ENCODE data around the gene ACSL1. TPM values are rescaled to one million over a fixed set of nuclear protein-coding genes. Genes with fewer than 3 reads are reported as not detected.

Gene ACSL1
- total and polyA plus RNA-seq, 2 donors (not counting 1 experiment from before 2014, with no cell fraction given) = 15.4 to 30.1 TPM

DNA sequence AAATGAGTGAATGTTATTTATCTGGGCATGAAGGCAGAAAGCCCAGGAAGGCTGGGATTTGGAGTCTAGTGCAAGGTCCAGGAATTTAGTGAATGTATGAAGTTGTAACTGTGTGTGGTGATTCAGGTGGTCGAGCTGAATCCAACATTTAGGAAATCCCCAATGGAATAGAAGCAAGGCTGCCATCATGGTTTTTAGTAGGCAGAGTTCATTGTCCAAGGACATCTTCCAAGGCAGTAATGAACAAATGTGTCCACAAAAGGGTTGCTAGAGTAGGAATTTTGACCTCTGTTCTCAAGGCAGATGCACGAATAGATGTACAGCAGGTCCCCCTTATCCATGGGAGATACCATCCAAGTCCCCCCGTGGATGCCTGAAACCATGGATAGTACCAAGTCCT, 42.9 kb upstream of the ACSL1 start:
- H3K27me3 ChIP-seq (ENCODE audit: control insufficient read depth, insufficient read depth, low read length) = no peaks in the 10 kb centered on the region
- H3K4me1 ChIP-seq (ENCODE audit: control insufficient read depth, extremely low read depth, insufficient read depth, low read length) = no peaks in the 10 kb centered on the region
- H4K20me1 ChIP-seq (ENCODE audit: control insufficient read depth, extremely low read depth, insufficient read depth, low read length) = no peaks in the 10 kb centered on the region
- no peak overlapping the region for H3K4me3 ChIP-seq (replicated peaks in 1 of 4; ENCODE audit: control extremely low read depth in 1 of 4, insufficient read depth in 1 of 4, low read depth in 3 of 4, low read length in 4 of 4)
- H3K9ac ChIP-seq (ENCODE audit: insufficient read depth, low read length) = no peak overlapping the region
- H2AFZ ChIP-seq (ENCODE audit: low read length) = no peak overlapping the region
- H3K9me3 ChIP-seq (ENCODE audit: control insufficient read depth, insufficient read depth, low read depth, low read length) = no peaks in the 10 kb centered on the region
- TF ChIP-seq CTCF (conservative IDR thresholded peaks at IDR 0.05 in 1 of 2, IDR thresholded peaks at IDR 0.05 in 1 of 2; ENCODE audit: low read depth in 1 of 2, low read length in 2 of 2) (no peak), EZH2 (IDR thresholded peaks at IDR 0.05; ENCODE audit: low read length, missing control alignments) (no peak)
- H3K79me2 ChIP-seq (ENCODE audit: control insufficient read depth, insufficient read depth, low read length) = no peaks in the 10 kb centered on the region
- H3K36me3 ChIP-seq (ENCODE audit: control insufficient read depth, insufficient read depth, low read length) = no peaks in the 10 kb centered on the region
- DNase-seq (ENCODE audit: low read depth in 2 of 2) = no peak
- no peak overlapping the region for H3K4me2 ChIP-seq (ENCODE audit: extremely low read depth, insufficient read depth, low read length)
- no peak overlapping the region for H3K27ac ChIP-seq (ENCODE audit: insufficient read depth, low read length)

GRCh38 chr4:184863916-184864315, 38.1 kb upstream of the ACSL1 start:
- H3K36me3 ChIP-seq (ENCODE audit: control insufficient read depth, insufficient read depth, low read length) = no peaks in the 10 kb centered on the region
- no peak overlapping the region for H3K27ac ChIP-seq (ENCODE audit: insufficient read depth, low read length)
- no peak overlapping the region for H2AFZ ChIP-seq (ENCODE audit: low read length)
- H3K27me3 ChIP-seq (ENCODE audit: control insufficient read depth, insufficient read depth, low read length) = no peaks in the 10 kb centered on the region
- no peak overlapping the region for H3K4me3 ChIP-seq (replicated peaks in 1 of 4; ENCODE audit: control extremely low read depth in 1 of 4, insufficient read depth in 1 of 4, low read depth in 3 of 4, low read length in 4 of 4)
- no peak overlapping the region for H3K4me2 ChIP-seq (ENCODE audit: extremely low read depth, insufficient read depth, low read length)
- no peak for DNase-seq (ENCODE audit: low read depth in 2 of 2)
- no peaks in the 10 kb centered on the region for H4K20me1 ChIP-seq (ENCODE audit: control insufficient read depth, extremely low read depth, insufficient read depth, low read length)
- TF ChIP-seq EZH2 (IDR thresholded peaks at IDR 0.05; ENCODE audit: low read length, missing control alignments) = no peak
- TF ChIP-seq CTCF (conservative IDR thresholded peaks at IDR 0.05 in 1 of 2, IDR thresholded peaks at IDR 0.05 in 1 of 2; ENCODE audit: low read depth in 1 of 2, low read length in 2 of 2) = no peak
- H3K4me1 ChIP-seq (ENCODE audit: control insufficient read depth, extremely low read depth, insufficient read depth, low read length) = no peaks in the 10 kb centered on the region
- H3K9ac ChIP-seq (ENCODE audit: insufficient read depth, low read length) = no peak overlapping the region
- H3K79me2 ChIP-seq (ENCODE audit: control insufficient read depth, insufficient read depth, low read length) = no peaks in the 10 kb centered on the region
- H3K9me3 ChIP-seq (ENCODE audit: control insufficient read depth, insufficient read depth, low read depth, low read length) = no peaks in the 10 kb centered on the region

GRCh38 chr4:184861047-184861446, 35.3 kb upstream of the ACSL1 start:
- Histone ChIP-seq H3K4me2 (ENCODE audit: extremely low read depth, insufficient read depth, low read length) (no peak overlapping the region), H4K20me1 (ENCODE audit: control insufficient read depth, extremely low read depth, insufficient read depth, low read length) (no peaks in the 10 kb centered on the region), H3K79me2 (ENCODE audit: control insufficient read depth, insufficient read depth, low read length) (no peaks in the 10 kb centered on the region), H3K4me3 (replicated peaks in 1 of 4; ENCODE audit: control extremely low read depth in 1 of 4, insufficient read depth in 1 of 4, low read depth in 3 of 4, low read length in 4 of 4) (no peak overlapping the region), H3K9me3 (ENCODE audit: control insufficient read depth, insufficient read depth, low read depth, low read length) (no peaks in the 10 kb centered on the region), H3K27ac (ENCODE audit: insufficient read depth, low read length) (no peak overlapping the region), H3K27me3 (ENCODE audit: control insufficient read depth, insufficient read depth, low read length) (no peaks in the 10 kb centered on the region), H2AFZ (ENCODE audit: low read length) (no peak overlapping the region), H3K4me1 (ENCODE audit: control insufficient read depth, extremely low read depth, insufficient read depth, low read length) (no peaks in the 10 kb centered on the region), H3K9ac (ENCODE audit: insufficient read depth, low read length) (no peak overlapping the region), H3K36me3 (ENCODE audit: control insufficient read depth, insufficient read depth, low read length) (no peaks in the 10 kb centered on the region)
- TF ChIP-seq EZH2 (IDR thresholded peaks at IDR 0.05; ENCODE audit: low read length, missing control alignments) (no peak), CTCF (conservative IDR thresholded peaks at IDR 0.05 in 1 of 2, IDR thresholded peaks at IDR 0.05 in 1 of 2; ENCODE audit: low read depth in 1 of 2, low read length in 2 of 2) (no peak)
- no peak for DNase-seq (ENCODE audit: low read depth in 2 of 2)
